Neutrophil (primary cell): ENCODE data around the gene RAB5B.

Experiments
- H3K27ac ChIP-seq: fragments of 200-600 bp; sonication (generic); 2 replicates; pipeline ENCODE4 v1.5.1; 2016; ENCODE audit warnings: mild to moderate bottlenecking, moderate library complexity
- H3K27me3 ChIP-seq: fragments of 200-600 bp; sonication (generic); 2 replicates; pipeline ENCODE4 v1.6.0; 2016; ENCODE audit warnings: mild to moderate bottlenecking
- H3K36me3 ChIP-seq: fragments of 200-600 bp; sonication (generic); 2 replicates; pipeline ENCODE4 v1.5.1; 2017
- H3K4me1 ChIP-seq, 2 experiments: fragments of 200-600 bp in 1 of 2; sonication (generic) in 1 of 2; 1 replicate in 1 of 2; 2 replicates in 1 of 2; pipeline versions ENCODE4 v1.5.1 to v1.6.1; 2013 to 2016; ENCODE audit warnings: low read depth in 1 of 2, low read length in 1 of 2, mild to moderate bottlenecking in 1 of 2, moderate library complexity in 1 of 2; ENCODE audit not compliant: control insufficient read depth in 1 of 2, insufficient read depth in 1 of 2
- H3K4me3 ChIP-seq, 2 experiments: fragments of 200-600 bp in 1 of 2; sonication (generic) in 1 of 2; 1 replicate in 1 of 2; 2 replicates in 1 of 2; pipeline ENCODE4 v1.5.1; 2013 to 2016; ENCODE audit warnings: low read depth in 1 of 2, low read length in 1 of 2, mild to moderate bottlenecking in 1 of 2, moderate library complexity in 1 of 2
- H3K9me3 ChIP-seq: fragments of 200-600 bp; sonication (generic); 2 replicates; pipeline ENCODE4 v1.5.1; 2016
- TF ChIP-seq, protein P1 (sequence below): fragments of 200-600 bp; sonication (generic); IDR thresholded peaks from 2 replicates; pipeline ENCODE4 v1.5.1; 2016; ENCODE audit warnings: antibody characterized with exemption

Gene RAB5B

DNA sequence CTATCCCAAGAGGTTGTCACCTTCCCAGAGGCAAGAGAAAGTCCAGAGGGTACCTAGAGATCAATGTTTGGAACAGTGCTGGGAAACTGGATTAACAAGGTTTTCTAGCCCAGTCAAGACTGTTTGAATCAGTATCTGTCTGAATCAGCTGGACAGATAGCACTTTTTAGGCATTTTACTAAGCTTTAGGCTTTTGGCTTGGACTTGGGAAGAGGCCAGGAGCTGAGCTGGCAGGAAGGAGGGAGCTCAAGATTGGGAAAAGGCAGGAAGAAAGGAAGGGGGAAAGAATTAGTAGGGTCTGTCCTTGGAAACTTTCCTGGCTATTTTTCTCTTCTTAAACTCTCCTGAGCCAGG lies 55.3 kb downstream of the RAB5B start:
- H3K27me3 ChIP-seq, result no peaks in the 10 kb centered on the region
- H3K4me1 ChIP-seq, result peaks cover 36 to 37% of the 10 kb centered on the region in 2 experiments
- no peaks in the 10 kb centered on the region for H3K9me3 ChIP-seq
- H3K4me3 ChIP-seq, result no peak overlapping the region
- TF ChIP-seq, protein P1, sequence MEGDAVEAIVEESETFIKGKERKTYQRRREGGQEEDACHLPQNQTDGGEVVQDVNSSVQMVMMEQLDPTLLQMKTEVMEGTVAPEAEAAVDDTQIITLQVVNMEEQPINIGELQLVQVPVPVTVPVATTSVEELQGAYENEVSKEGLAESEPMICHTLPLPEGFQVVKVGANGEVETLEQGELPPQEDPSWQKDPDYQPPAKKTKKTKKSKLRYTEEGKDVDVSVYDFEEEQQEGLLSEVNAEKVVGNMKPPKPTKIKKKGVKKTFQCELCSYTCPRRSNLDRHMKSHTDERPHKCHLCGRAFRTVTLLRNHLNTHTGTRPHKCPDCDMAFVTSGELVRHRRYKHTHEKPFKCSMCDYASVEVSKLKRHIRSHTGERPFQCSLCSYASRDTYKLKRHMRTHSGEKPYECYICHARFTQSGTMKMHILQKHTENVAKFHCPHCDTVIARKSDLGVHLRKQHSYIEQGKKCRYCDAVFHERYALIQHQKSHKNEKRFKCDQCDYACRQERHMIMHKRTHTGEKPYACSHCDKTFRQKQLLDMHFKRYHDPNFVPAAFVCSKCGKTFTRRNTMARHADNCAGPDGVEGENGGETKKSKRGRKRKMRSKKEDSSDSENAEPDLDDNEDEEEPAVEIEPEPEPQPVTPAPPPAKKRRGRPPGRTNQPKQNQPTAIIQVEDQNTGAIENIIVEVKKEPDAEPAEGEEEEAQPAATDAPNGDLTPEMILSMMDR, result no peak
- H3K27ac ChIP-seq, result peak overlapping the region; percentile 64
- H3K36me3 ChIP-seq, result no peaks in the 10 kb centered on the region

DNA sequence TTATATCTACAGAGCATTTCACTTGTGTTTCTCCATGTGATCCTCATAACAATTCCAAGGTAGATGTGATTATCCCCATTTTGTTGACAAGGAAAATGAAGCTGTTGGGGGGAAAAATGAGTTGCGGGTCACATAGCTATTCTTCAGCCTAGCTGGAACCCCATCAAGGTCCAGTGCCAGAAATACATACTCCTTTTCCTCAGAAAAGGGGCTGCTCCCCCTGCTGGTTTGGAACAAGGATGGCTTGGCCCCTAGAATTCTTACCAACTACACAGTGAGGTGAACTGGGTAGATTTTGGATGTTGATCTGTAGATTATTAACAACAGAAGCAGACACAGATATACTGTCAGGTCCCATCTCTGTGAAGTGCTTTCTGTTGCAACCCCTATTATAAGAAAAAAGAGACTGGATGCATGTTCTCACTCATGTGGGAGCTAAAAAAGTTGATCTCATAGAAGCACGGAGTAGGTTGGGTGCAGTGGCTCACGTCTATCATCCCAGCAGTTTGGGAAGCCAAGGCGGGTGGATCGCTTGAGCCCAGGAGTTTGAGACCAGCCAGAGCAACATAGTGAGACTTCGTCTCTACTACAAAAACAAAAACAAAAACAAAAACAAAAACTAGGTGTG lies 55.9 kb downstream of the RAB5B start:
- no peaks in the 10 kb centered on the region for H3K36me3 ChIP-seq
- H3K27me3 ChIP-seq, result no peaks in the 10 kb centered on the region
- H3K4me3 ChIP-seq, result no peak overlapping the region
- TF ChIP-seq, protein P1, result no peak
- H3K9me3 ChIP-seq, result no peaks in the 10 kb centered on the region
- H3K27ac ChIP-seq, result no peak overlapping the region
- peaks cover 33 to 34% of the 10 kb centered on the region in 2 experiments for H3K4me1 ChIP-seq

DNA sequence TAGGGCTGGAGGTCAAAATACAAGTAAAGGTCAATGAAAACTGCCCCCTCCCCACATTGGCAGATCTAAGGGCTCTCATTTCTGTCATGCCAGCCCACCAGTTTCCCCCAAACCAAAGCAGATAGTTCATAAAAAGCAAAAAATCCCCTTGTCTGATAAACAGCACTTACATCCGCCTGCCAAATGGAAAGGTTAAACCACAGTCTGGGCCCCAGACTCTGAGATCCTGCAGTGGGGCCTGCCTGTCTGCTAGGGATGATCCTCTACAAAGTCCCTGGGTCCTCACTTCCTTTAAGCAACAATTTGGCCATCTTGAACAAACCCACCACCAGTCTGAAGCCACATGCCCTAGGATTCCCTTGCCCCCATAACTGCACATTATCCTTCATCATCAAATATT lies 58.1 kb downstream of the RAB5B start:
- Histone ChIP-seq H3K9me3 (no peaks in the 10 kb centered on the region), H3K36me3 (no peaks in the 10 kb centered on the region), H3K27me3 (no peaks in the 10 kb centered on the region), H3K27ac (peak overlapping the region; percentile 68), H3K4me3 (no peak overlapping the region), H3K4me1 (peaks cover 32 to 35% of the 10 kb centered on the region in 2 experiments)
- TF ChIP-seq, protein P1, result no peak

DNA sequence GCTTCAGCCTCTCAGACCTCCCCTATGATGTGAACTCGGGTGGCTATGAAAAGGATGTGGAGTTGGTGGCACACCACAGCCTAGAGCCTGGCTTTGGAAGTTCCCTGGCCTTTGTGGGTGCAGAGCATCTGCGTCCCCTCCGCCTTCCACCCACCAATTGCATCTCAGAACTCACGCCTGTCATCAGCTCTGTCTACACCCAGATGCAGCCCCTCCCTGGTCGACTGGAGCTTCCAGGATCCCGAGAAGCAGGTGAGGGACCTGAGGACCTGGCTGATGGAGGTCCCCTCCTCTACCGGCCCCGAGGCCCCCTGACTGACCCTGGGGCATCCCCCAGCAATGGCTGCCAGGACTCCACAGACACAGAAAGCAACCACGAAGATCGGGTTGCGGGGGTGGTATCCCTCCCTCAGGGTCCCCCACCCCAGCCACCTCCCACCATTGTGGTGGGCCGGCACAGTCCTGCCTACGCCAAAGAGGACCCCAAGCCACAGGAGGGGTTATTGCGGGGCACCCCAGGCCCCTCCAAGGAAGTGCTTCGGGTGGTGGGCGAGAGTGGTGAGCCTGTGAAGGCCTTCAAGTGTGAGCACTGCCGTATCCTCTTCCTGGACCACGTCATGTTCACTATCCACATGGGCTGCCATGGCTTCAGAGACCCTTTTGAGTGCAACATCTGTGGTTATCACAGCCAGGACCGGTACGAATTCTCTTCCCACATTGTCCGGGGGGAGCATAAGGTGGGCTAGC lies 60.9 kb downstream of the RAB5B start:
- TF ChIP-seq, protein P1, result no peak
- no peaks in the 10 kb centered on the region for H3K36me3 ChIP-seq

DNA sequence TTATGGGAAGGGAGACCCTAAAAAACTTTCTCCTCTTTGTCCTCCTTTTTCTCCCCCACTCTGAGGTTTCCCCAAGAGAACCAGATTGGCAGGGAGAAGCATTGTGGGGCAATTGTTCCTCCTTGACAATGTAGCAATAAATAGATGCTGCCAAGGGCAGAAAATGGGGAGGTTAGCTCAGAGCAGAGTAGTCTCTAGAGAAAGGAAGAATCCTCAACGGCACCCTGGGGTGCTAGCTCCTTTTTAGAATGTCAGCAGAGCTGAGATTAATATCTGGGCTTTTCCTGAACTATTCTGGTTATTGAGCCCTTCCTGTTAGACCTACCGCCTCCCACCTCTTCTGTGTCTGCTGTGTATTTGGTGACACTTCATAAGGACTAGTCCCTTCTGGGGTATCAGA lies 63.3 kb downstream of the RAB5B start:
- H3K27me3 ChIP-seq, result no peaks in the 10 kb centered on the region
- H3K27ac ChIP-seq, result peak overlapping the region; percentile 36
- no peaks in the 10 kb centered on the region for H3K36me3 ChIP-seq
- H3K4me1 ChIP-seq, result peaks cover 25 to 29% of the 10 kb centered on the region in 2 experiments
- H3K4me3 ChIP-seq, result no peak overlapping the region
- TF ChIP-seq, protein P1, result no peak
- no peaks in the 10 kb centered on the region for H3K9me3 ChIP-seq

More for the DNA sequence above, 60.9 kb downstream of the RAB5B start:
- Histone ChIP-seq H3K4me3 (no peak overlapping the region), H3K27me3 (no peaks in the 10 kb centered on the region), H3K4me1 (peaks cover 27 to 30% of the 10 kb centered on the region in 2 experiments), H3K27ac (no peak overlapping the region), H3K9me3 (no peaks in the 10 kb centered on the region)
